Measurements from ENCODE around the gene ELF1. TPM values are rescaled to one million over a fixed set of nuclear protein-coding genes. Genes with fewer than 3 reads are reported as not detected.

Gene ELF1
- total and polyA plus RNA-seq, 2 donors (not counting 3 experiments of a cell fraction or from before 2014, with no cell fraction given), result 31.8 to 61.2 TPM

DNA sequence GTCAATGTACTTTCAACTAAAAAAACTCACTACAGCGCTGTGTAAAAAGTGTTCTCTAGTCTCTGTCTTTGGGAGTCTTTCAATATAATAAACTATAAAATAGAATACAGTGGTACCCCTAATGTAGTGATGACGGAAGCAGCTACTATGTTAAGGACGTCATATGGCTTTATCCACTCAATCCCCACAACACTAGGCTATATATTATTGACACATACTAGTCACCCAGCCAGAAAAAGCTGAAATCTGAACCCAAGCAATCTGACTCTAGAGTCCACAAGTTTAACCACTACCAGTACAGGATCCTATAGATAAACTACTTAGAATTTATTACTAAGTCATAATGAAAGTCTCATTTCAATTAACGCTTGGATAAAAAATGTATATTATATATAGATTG is 48.3 kb downstream of the ELF1 start:
- H3K36me3 ChIP-seq (ENCODE audit: control insufficient read depth in 2 of 2, extremely low read depth in 1 of 2, insufficient read depth in 2 of 2, low read length in 2 of 2), result peaks cover 0 to 2% of the 10 kb centered on the region in 2 experiments
- ChIA-PET POLR2A (no interaction called here), CTCF (no interaction called here)
- H3K4me3 ChIP-seq (replicated peaks in 1 of 3; ENCODE audit: insufficient read depth in 1 of 3, low read depth in 1 of 3, low read length in 3 of 3), result no peak overlapping the region
- FAIRE-seq (no peak), DNase-seq (ENCODE audit: low read depth, low spot score) (no peak)
- H3K4me1 ChIP-seq (ENCODE audit: control insufficient read depth, extremely low read depth, insufficient read depth, low read length), result peaks cover 5% of the 10 kb centered on the region
- no TSS peak for BruUV-seq (replicated peaks)
- peaks cover 32% of the 10 kb centered on the region for H4K20me1 ChIP-seq (replicated peaks; ENCODE audit: control insufficient read depth, extremely low read depth, insufficient read depth, low read length)
- no peak overlapping the region for H2AFZ ChIP-seq (ENCODE audit: low read depth, low read length)
- no peak for TF ChIP-seq JUN (IDR thresholded peaks at IDR 0.05; ENCODE audit: borderline replicate concordance, insufficient read depth, insufficient read length, low read depth)
- TF ChIP-seq POLR2A (IDR thresholded peaks at IDR 0.05; ENCODE audit: low read depth, low read length), result no peak
- no peak for TF ChIP-seq CTCF (IDR thresholded peaks at IDR 0.05; ENCODE audit: extremely low read depth in 1 of 2, insufficient read depth in 1 of 2, low read depth in 1 of 2, low read length in 2 of 2)
- TF ChIP-seq EZH2 (IDR thresholded peaks at IDR 0.05; ENCODE audit: borderline replicate concordance, low read depth, low read length, severe bottlenecking), result no peak
- TF ChIP-seq MAX (IDR thresholded peaks at IDR 0.05; ENCODE audit: insufficient read depth, insufficient read length), result no peak
- no peak for TF ChIP-seq POLR2AphosphoS5 (IDR thresholded peaks at IDR 0.05; ENCODE audit: insufficient read depth, low read depth, low read length)
- intact Hi-C loops (cut with micrococcal nuclease) (no loop called here), dilution Hi-C loops (cut with MboI; ENCODE audit: extremely low pct_ligation_motif_present, low sequenced_read_pairs) (no loop called here)
- no peak overlapping the region for H3K9ac ChIP-seq (replicated peaks; ENCODE audit: extremely low read depth, insufficient read depth, low read length)
- no peak overlapping the region for H3K4me2 ChIP-seq (ENCODE audit: insufficient read depth, low read length)
- no peaks in the 10 kb centered on the region for H3K9me3 ChIP-seq (replicated peaks; ENCODE audit: control insufficient read depth, insufficient read depth, low read length)
- no peak overlapping the region for H3K27ac ChIP-seq (ENCODE audit: insufficient read depth, low read depth, low read length)
- no peaks in the 10 kb centered on the region for H3K9me1 ChIP-seq (replicated peaks; ENCODE audit: control insufficient read depth, extremely low read depth, insufficient read depth, low read length)
- peaks cover 99% of the 10 kb centered on the region for H3K79me2 ChIP-seq (ENCODE audit: control insufficient read depth, insufficient read depth, low read length)
- H3K27me3 ChIP-seq (ENCODE audit: control insufficient read depth in 2 of 2, insufficient read depth in 2 of 2, low read length in 2 of 2), result no peaks in the 10 kb centered on the region
